GM21529 (cell line): ENCODE measurements around the gene CYBA.

ENCODE experiments used
- ATAC-seq: cut with Tn5 transposase; IDR thresholded peaks from one replicate; pipeline ENCODE4 v1.9.1; 2021; ENCODE audit not compliant: unreplicated experiment

CYBA gene

DNA sequence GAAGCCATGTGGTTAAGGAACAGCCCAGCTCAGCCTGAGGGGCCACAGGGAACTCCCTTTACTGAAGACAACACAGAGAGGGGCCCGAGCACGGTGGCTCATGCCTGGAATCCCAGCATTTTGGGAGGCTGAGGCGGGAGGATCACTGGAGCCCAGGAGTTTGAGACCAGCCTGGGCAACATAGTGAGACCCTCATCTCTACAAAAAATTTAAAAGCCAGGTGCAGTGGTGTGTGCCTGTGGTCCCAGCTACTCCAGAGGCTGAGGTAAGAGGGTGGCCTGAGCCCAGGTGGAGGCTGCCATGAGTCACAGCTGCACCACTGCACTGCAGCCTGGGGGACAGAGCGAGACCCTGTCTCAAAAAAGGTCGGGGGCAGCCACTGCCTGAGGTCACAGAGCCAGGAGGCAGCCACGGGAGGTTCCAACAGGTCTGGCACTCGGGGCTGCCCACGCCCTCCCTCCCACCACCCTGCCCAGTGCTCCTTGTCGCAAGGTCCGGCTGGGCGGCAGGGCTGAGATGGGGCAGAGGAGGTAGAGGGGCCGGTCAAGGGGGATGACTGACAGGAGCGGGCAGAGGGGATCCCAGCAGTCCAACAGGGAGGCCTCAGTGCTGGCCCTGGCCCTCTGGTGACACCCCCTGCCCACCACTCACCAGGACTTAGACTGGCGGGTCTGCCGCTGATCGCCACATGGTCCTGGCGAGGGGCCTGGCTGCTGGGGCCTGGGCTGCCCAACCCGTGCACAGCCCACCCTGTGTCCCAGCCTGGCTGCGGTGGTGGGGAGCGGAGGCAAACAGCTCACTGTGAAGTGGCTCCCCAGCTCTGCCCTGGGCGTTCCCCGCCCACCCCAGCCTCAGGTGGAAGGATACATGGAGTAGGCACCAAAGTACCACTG lies 3.4 kb downstream of the CYBA start:
- no peak for ATAC-seq

- no peak for ATAC-seq
These were observed 4.4 kb downstream of the CYBA start for GRCh38 chr16:88646345-88647034.

- no peak for ATAC-seq
These were observed 4.9 kb downstream of the CYBA start for GRCh38 chr16:88645941-88646340.

DNA sequence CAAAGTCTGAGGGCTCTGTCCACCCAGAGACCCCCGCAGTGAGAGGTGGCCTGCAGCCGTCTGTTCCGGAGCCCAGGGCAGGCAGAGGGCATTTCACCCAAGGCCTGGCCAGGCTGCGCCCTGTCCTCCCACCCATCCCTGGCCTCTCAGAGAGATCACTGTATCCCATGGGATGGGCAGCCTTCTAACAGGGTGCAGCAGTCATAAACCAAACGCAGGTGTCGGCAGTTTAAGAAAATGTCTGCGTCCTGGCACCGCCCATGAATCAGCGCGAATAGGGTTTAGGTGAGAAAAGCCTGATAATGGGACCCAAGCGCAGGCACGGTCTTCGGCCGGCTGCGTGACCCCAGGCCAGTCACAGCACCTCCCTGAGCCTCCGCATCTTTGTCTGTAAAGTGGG lies 5.4 kb downstream of the CYBA start:
- no peak for ATAC-seq

DNA sequence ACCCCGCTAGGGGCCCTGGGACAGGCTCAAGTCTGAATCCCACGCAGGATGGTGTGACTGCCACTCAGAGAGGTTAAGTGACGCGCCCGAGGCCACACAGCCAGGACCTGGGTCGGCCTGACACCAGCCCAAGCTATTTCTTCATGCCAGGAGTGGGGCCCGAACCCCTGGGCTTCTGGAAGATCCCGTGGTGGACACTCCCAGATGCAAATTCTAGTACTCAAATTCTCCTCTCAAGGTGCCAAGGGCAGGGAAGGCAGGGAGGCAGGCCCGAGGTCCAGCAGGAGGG lies 7.3 kb downstream of the CYBA start:
- ATAC-seq = no peak

GRCh38 chr16:88642881-88643643 lies 7.8 kb downstream of the CYBA start:
- no peak for ATAC-seq

DNA sequence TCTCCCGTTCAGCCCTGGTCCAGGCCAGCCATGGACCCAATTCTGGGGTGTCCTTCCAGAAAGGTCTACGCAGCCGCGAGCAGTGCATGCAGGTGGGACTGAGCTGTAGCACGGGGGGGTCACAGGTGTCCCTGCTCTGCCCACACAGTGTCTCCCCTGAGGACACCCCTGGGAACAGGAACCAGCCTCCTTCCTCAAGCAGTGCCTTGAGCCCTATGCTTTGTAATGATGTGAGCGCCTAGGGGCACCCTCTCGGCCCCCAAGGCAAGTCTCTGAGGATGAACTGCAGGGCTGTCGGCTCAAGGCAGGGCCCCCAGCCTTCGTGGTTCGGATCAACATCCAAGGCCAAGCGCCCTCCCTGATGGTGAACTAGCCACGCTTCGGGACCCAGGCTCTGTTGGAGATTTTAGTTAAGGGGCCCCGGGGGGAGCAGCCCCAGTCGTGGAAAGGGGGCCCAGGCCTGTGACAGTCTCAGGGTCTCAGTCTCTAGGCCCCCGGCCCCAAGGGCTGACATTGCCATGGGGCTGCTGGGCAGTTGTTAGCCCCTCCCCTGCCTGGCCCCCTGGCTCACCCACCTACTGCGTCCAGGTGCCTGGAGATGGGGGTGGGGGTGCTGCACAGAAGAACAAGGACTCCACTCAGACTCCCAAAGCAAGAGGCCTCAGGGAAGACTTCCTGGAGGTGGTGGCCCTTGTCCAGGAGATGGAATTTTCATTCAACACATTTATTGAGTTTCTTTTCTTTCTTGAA lies 10.2 kb downstream of the CYBA start:
- no peak for ATAC-seq

- no peak for ATAC-seq
These were observed 10.8 kb downstream of the CYBA start for GRCh38 chr16:88640039-88640495.

GRCh38 chr16:88639231-88640038 lies 11.4 kb downstream of the CYBA start:
- ATAC-seq = no peak

DNA sequence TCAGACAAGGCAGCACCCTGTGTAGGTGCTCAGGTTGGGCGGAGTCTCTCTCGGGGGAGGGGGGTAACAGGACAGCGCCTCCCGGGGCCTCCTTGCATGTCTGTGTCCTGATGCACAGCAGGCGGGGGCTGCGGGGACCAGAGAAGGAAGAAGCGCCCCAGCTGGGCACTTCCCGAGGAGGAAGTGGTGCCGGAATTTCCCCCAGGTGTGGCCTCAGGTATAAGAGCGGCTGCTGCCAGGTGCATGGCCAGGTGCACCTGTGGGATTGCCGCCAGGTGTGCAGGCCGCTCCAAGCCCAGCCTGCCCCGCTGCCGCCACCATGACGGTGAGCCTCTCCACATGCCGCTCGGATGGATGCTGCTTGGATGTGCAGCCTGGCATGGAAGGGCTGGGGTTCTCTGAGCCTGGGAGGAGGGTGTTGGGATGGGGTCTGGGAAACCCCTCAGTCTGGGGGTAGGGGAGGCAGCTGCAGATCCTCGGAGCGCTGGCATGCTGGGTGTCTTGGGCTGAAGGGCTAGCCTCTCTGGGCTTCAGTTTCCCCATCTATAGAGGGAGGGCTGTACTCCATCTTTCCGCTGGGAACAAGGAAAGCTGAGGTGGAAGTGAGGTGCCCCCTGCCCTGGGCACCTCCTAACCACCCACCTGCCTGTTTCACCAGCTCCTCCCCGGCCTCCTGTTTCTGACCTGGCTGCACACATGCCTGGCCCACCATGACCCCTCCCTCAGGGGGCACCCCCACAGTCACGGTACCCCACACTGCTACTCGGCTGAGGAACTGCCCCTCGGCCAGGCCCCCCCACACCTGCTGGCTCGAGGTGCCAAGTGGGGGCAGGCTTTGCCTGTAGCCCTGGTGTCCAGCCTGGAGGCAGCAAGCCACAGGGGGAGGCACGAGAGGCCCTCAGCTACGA lies 12.3 kb downstream of the CYBA start, which contains the start of gene IL17C:
IL17C (plus strand) TSS at position 250 of the 908 bp plus-strand sequence; CDS start at position 320, 70 bp downstream.
- ATAC-seq = no peak

DNA sequence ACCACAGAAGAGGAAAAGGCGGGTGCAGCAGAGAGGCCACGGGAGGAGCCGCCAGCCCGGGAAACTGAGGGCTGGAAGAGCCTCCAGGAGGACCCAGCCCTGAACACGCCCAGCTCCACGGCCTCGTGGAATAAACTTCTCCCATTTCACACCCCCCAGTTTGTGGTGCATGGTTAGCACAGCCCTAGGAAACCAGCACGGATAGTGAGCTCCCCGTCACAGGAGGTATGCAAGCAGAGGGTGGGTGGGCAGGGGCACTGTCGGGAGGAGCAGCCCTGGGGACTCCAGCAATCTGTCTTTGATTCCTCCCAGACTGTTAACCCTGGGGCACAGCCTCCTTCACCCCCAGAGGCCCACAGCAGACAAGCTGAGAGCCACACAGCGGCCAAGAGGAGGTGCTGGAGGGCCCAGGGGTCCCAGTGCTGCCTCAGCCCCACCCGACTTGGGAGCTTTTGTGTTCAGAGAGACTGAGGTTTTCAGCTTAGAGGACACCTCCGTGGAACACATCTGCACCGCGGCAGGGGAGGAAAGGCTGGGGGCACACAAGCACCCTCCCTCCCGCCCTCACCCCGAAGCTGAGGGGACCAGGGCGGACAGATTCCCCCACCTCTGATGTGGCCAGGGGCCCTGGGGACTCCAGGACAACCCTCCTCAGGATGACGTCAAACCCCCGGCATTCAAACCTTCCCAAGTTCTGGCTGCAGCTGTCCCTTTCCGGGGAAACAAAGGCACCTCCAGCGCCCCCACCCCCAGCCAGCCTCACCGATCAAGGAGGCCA lies 14.2 kb downstream of the CYBA start:
- ATAC-seq = no peak

- no peak for ATAC-seq
These were observed 15.1 kb downstream of the CYBA start for GRCh38 chr16:88635671-88636319.

- no peak for ATAC-seq
These were observed 15.7 kb downstream of the CYBA start for GRCh38 chr16:88634994-88635670.

DNA sequence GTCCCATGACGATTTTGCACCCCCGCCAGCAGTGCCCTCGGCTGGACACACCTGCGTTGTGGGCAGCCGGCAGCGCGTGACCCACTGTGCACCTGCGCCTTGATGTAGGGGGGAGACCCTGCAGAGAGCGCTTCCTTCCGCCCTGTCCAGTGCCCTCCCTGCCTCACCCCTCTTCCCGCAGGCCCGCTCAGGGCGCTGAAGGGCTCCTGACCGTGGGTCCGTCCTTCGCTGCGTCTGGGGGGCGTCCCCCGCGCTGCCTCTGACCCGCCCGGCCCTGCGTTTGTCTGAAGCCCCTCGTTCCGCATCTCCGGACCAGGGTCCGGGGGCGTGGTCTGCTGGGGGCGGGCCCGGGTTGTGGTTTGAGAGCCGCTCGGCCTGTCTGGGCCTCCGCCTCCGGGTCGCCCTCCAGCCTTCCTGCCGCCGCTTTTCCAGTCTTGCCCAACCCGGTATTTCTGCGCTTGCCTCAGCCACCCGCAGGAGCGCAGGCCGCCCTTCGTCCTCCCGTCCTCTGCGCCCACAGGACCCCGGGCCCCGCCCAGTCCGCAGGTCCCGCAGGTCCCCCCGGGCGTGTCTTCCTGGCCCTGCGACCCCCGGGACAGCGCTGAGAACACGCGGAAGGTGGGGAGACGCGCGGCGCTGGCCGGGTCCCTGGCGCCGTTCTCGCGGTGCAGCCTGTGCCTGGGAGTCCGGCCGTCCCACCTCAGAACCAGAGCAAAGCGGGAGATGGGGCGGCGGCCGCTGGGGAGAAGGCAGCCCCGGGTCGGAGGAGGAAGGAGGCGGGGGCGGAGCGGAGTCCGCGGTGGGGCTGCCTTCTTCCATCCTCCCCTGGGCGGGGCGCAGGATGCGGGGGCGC lies 16.5 kb downstream of the CYBA start:
- ATAC-seq = peak; percentile 53

DNA sequence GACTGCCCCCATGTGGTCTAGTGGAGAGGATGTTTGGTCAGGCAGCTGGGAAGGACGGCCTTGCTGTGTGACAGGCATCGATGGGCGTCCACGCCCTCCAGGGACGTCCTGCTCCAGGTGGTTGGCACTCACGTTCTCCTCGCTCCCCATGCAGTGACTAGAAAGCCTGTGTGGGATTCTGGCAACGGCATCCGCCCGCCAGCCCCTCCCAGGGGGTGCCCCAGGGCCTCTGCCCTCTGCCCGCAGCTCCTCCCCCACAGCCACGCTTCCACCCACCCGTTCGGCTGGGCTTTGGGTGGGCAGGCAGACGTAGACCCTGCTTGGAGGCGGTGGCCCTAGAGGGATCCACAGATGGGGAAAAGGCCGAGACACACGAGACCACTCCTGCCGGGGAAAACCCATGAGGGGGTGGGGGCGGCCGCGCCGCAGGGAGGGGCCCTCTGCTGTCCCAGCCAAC lies 17.1 kb downstream of the CYBA start:
- ATAC-seq = peak; percentile 37

DNA sequence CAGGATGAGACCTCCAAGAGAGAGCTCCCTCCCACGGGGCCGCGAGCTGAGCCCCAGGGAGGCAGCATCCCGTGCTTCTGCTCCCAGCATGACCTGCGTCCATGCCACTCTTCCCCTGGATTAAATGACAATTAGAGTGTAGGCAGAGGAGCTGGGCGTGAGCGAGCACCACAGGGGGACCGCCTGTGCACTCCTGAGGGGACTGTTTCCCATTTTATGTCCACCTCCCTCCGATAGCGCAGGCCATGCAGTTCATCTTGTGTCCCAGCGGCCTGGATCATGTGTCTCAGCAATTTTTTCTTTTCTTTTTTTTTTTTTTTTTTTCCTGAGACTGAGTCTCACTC lies 18.3 kb downstream of the CYBA start:
- no peak for ATAC-seq
